HS-5 (cell line): ENCODE measurements around the gene SBSN.
A peak's percentile ranks its signal among the peaks of the same experiment; 100 is the strongest.

Source experiments
- DNase-seq: peaks from one replicate; pipeline ENCODE4 v3.0.0-alpha.2; 2012; ENCODE audit warnings: low read depth

SBSN gene

GRCh38 chr19:35528218-35529038, at the start of gene SBSN:
TSS of gene SBSN (minus strand) at chr19:35528311. CDS start at chr19:35528281, 30 bp downstream.
- DNase-seq = peak; percentile 53

- DNase-seq = no peak
These were observed 43.4 kb upstream of the SBSN start for GRCh38 chr19:35571406-35571965.

- DNase-seq = no peak
These were observed 41.2 kb upstream of the SBSN start for GRCh38 chr19:35569281-35569781.

GRCh38 chr19:35566738-35567137, 38.6 kb upstream of the SBSN start:
- DNase-seq = no peak

GRCh38 chr19:35565016-35565856, 37.1 kb upstream of the SBSN start:
- no peak for DNase-seq

- DNase-seq = no peak
These were observed 35.2 kb upstream of the SBSN start, which contains the start of gene ATP4A for GRCh38 chr19:35563207-35563829. TSS of gene ATP4A (minus strand) at chr19:35563658. CDS start at chr19:35563629, 29 bp downstream.

- DNase-seq = no peak
These were observed 34.7 kb upstream of the SBSN start for GRCh38 chr19:35562776-35563175.

- no peak for DNase-seq
These were observed 34.2 kb upstream of the SBSN start for GRCh38 chr19:35562336-35562735.

- DNase-seq = no peak
These were observed 33.3 kb upstream of the SBSN start for GRCh38 chr19:35561436-35561835.

GRCh38 chr19:35560677-35561076, 32.6 kb upstream of the SBSN start:
- no peak for DNase-seq

- no peak for DNase-seq
These were observed 32.2 kb upstream of the SBSN start for GRCh38 chr19:35560271-35560670.

- no peak for DNase-seq
These were observed 31.7 kb upstream of the SBSN start for GRCh38 chr19:35559781-35560180.

GRCh38 chr19:35559281-35559659, 31.2 kb upstream of the SBSN start:
- no peak for DNase-seq

- no peak for DNase-seq
These were observed 30.5 kb upstream of the SBSN start for GRCh38 chr19:35558400-35559280.

- no peak for DNase-seq
These were observed 29.7 kb upstream of the SBSN start for GRCh38 chr19:35557539-35558399.

- DNase-seq = no peak
These were observed 28.9 kb upstream of the SBSN start for GRCh38 chr19:35556846-35557538.

GRCh38 chr19:35556025-35556590, 28.0 kb upstream of the SBSN start:
- no peak for DNase-seq

- DNase-seq = no peak
These were observed 27.3 kb upstream of the SBSN start for GRCh38 chr19:35555301-35556005.
